Spinal cord (tissue), 10 donors: ENCODE measurements around the gene CD38. TPM values are rescaled to one million over a fixed set of nuclear protein-coding genes. Genes with fewer than 3 reads are reported as not detected.
"Not testable (repeated sequence)": the region's sequence is repeated elsewhere in the genome, so short reads cannot be mapped to it uniquely, and the experiment has no call there.

Experiments
- DNase-seq, 6 donors: peaks; one replicate each; pipeline versions ENCODE4 v3.0.0 to v3.0.0-alpha.2; 2013 to 2015; ENCODE audit warnings: low spot score in 6 of 6, low read depth in 4 of 6
- H3K27ac ChIP-seq: one replicate; pipeline ENCODE4 v1.5.1; 2013; ENCODE audit warnings: low read depth, low read length, control low read depth
- H3K27me3 ChIP-seq: one replicate; pipeline ENCODE4 v1.6.1; 2013; ENCODE audit warnings: low read length; ENCODE audit not compliant: control insufficient read depth, insufficient read depth
- H3K36me3 ChIP-seq: one replicate; pipeline ENCODE4 v1.6.1; 2013; ENCODE audit warnings: low read length; ENCODE audit not compliant: control insufficient read depth, insufficient read depth
- H3K4me1 ChIP-seq: one replicate; pipeline ENCODE4 v1.6.1; 2013; ENCODE audit warnings: low read length; ENCODE audit not compliant: control insufficient read depth, insufficient read depth
- H3K4me3 ChIP-seq: one replicate; pipeline ENCODE4 v1.5.1; 2013; ENCODE audit warnings: low read depth, low read length, control low read depth
- H3K9me3 ChIP-seq: one replicate; pipeline ENCODE4 v1.6.1; 2013; ENCODE audit warnings: low read length; ENCODE audit not compliant: control insufficient read depth, insufficient read depth
- WGBS: methylation state at CpG from one replicate; pipeline ENCODE4 v1.1.5; 2013; ENCODE audit warnings: missing lambda C conversion rate; ENCODE audit not compliant: insufficient coverage; 5-methylcytosine and 5-hydroxymethylcytosine counted together
- polyA plus RNA-seq, 2 donors: library from polyadenylated mRNA; unstranded; fragments of 120-200 nt; gene quantifications; one replicate each; pipeline ENCODE4 v1.2.1, GENCODE V29; 2013; ENCODE audit not compliant: insufficient read length in 2 of 2
- total RNA-seq, 2 donors: library from RNA; depleted of rRNA in 1 of 2; stranded (reverse); fragments of 120-200 nt in 1 of 2; fragments of >200 nt in 1 of 2; gene quantifications; one replicate each; pipeline versions ENCODE4 v1.2.3 to v1.2.4, GENCODE V29; 2013 to 2014
- donor health status: healthy.

CD38 gene
- total and polyA plus RNA-seq, 4 donors = 3.0 to 8.2 (median 5.1) TPM

GRCh38 chr4:15848191-15848842 is 70.2 kb downstream of the CD38 start:
- Histone ChIP-seq H3K36me3 (no peaks in the 10 kb centered on the region), H3K27ac (no peak overlapping the region), H3K4me1 (no peaks in the 10 kb centered on the region), H3K9me3 (no peaks in the 10 kb centered on the region), H3K4me3 (no peak overlapping the region), H3K27me3 (no peaks in the 10 kb centered on the region)
- DNase-seq = no peak
- WGBS = 76% methylated on average over 9 of the region's 10 CpGs

DNA sequence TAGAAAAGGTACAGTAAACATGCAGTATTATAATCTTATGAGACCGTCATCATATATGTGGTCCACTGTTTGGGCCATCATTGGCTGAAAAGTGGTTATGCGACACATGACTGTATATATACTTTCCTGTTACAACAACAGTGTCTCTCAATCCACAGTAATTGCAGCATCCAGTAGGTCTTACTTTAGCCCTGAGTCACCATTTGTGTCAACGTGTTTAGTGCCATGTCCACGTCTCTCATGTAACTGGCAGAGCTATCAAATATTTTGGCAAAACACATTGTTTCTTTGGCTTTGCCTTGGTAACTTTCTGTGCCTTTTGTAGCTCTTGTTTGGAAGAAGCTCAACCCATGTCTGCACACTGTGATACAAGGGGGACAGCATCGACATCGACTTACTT is 73.8 kb downstream of the CD38 start:
- no peaks in the 10 kb centered on the region for H3K4me1 ChIP-seq
- H3K4me3 ChIP-seq = no peak overlapping the region
- H3K27ac ChIP-seq = no peak overlapping the region
- no peaks in the 10 kb centered on the region for H3K9me3 ChIP-seq
- no peaks in the 10 kb centered on the region for H3K27me3 ChIP-seq
- no peak for DNase-seq
- 76% methylated on average over 2 of the region's 6 CpGs for WGBS
- H3K36me3 ChIP-seq = no peaks in the 10 kb centered on the region

GRCh38 chr4:15852524-15852923 is 74.4 kb downstream of the CD38 start:
- H3K27ac ChIP-seq = no peak overlapping the region
- DNase-seq = no peak
- H3K4me1 ChIP-seq = no peaks in the 10 kb centered on the region
- H3K9me3 ChIP-seq = no peaks in the 10 kb centered on the region
- no peaks in the 10 kb centered on the region for H3K27me3 ChIP-seq
- no peaks in the 10 kb centered on the region for H3K36me3 ChIP-seq
- 100% methylated on average over 1 of the region's 9 CpGs for WGBS
- H3K4me3 ChIP-seq = no peak overlapping the region

GRCh38 chr4:15853345-15853744 is 75.2 kb downstream of the CD38 start:
- no peak for DNase-seq
- H3K4me3 ChIP-seq = no peak overlapping the region
- H3K27ac ChIP-seq = no peak overlapping the region
- H3K4me1 ChIP-seq = no peaks in the 10 kb centered on the region
- H3K9me3 ChIP-seq = no peaks in the 10 kb centered on the region
- no peaks in the 10 kb centered on the region for H3K36me3 ChIP-seq
- WGBS = no CpG with 5 or more reads among the region's 5 CpGs
- no peaks in the 10 kb centered on the region for H3K27me3 ChIP-seq

- WGBS = 69% methylated on average over 6 of the region's 7 CpGs
- Histone ChIP-seq H3K4me3 (no peak overlapping the region), H3K9me3 (no peaks in the 10 kb centered on the region), H3K27me3 (no peaks in the 10 kb centered on the region), H3K4me1 (no peaks in the 10 kb centered on the region), H3K36me3 (no peaks in the 10 kb centered on the region), H3K27ac (no peak overlapping the region)
- peak; percentile 7 to 84 (median 26) for DNase-seq
Measured at GRCh38 chr4:15855804-15856475, 77.8 kb downstream of the CD38 start.

- not testable (repeated sequence) for H3K27ac ChIP-seq, H3K36me3 ChIP-seq, H3K27me3 ChIP-seq, H3K4me3 ChIP-seq, H3K4me1 ChIP-seq, DNase-seq, H3K9me3 ChIP-seq
- WGBS = no CpG with 5 or more reads among the region's 4 CpGs
Measured at GRCh38 chr4:15861198-15861597, 83.1 kb downstream of the CD38 start.

GRCh38 chr4:15864651-15865566 is 86.8 kb downstream of the CD38 start:
- H3K4me3 ChIP-seq = no peak overlapping the region

DNA sequence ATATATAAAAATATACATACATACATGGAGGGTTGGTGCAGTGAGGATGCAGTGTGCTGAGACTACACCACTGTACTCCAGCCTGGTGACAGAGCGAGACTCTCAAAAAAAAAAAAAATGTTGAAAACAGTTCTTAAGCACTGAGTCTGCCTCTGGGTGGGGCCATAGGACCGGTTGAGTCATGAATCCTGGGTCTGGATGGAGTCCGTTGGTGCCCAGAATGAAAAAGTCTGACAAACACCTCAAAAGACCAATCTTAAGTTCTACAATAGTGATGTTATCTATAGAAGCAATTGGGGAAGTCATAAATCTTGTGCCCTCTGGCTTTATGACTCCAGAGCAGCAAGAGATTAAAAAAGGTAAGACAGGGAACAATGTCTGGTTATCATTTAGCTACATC is 90.0 kb downstream of the CD38 start:
- no peaks in the 10 kb centered on the region for H3K36me3 ChIP-seq
- no peaks in the 10 kb centered on the region for H3K27me3 ChIP-seq
- H3K4me1 ChIP-seq = no peaks in the 10 kb centered on the region
- DNase-seq = no peak
- WGBS = 60% methylated on average over 1 of the region's 3 CpGs
- no peak overlapping the region for H3K4me3 ChIP-seq
- no peak overlapping the region for H3K27ac ChIP-seq
- H3K9me3 ChIP-seq = no peaks in the 10 kb centered on the region

More at GRCh38 chr4:15864651-15865566, 86.8 kb downstream of the CD38 start:
- Histone ChIP-seq H3K9me3 (no peaks in the 10 kb centered on the region), H3K27me3 (no peaks in the 10 kb centered on the region), H3K27ac (no peak overlapping the region), H3K4me1 (no peaks in the 10 kb centered on the region), H3K36me3 (no peaks in the 10 kb centered on the region)
- WGBS = no CpG with 5 or more reads among the region's 2 CpGs
- DNase-seq = no peak

GRCh38 chr4:15868826-15869413 is 90.8 kb downstream of the CD38 start:
- WGBS = 81% methylated on average over 3 of the region's 4 CpGs

More at GRCh38 chr4:15868826-15869413, 90.8 kb downstream of the CD38 start:
- Histone ChIP-seq H3K4me1 (no peaks in the 10 kb centered on the region), H3K9me3 (no peaks in the 10 kb centered on the region), H3K27ac (no peak overlapping the region), H3K36me3 (no peaks in the 10 kb centered on the region), H3K4me3 (no peak overlapping the region), H3K27me3 (no peaks in the 10 kb centered on the region)
- DNase-seq = no peak
